Panc1 (cell line): ENCODE measurements around the gene LAMB2. TPM values are rescaled to one million over a fixed set of nuclear protein-coding genes. Genes with fewer than 3 reads are reported as not detected.
A peak's percentile ranks its signal among the peaks of the same experiment; 100 is the strongest.

Source experiments
- ATAC-seq: fragments of 200-7000 bp; cut with Tn5 transposase; 2 replicates; pipeline ENCODE4 v1.9.1; 2020; ENCODE audit warnings: mild to moderate bottlenecking, moderate library complexity
- BruUV-seq: library from RNA; stranded (reverse); fragments of 400-500 nt; replicated peaks from 2 replicates; lab custom pipeline; 2021; lab: Mats Ljungman, UMichigan
- CTCF ChIA-PET: fragments of 300-600 bp; sonication (Branson Sonifier 250); formaldehyde crosslinking; loops from one replicate; lab custom pipeline; 2022; ENCODE audit warnings: antibody characterized with exemption; lab: Charles Lee
- POLR2A ChIA-PET: fragments of 300-600 bp; sonication (Branson Sonifier 250); formaldehyde crosslinking; loops from one replicate; lab custom pipeline; 2022; ENCODE audit warnings: antibody characterized with exemption; lab: Charles Lee
- DNase-seq: peaks from one replicate; pipeline ENCODE4 v3.0.0-alpha.2; 2010; ENCODE audit warnings: low read depth, low spot score
- H3K27ac ChIP-seq: 2 replicates; pipeline ENCODE4 v1.5.1; 2011; ENCODE audit warnings: mild to moderate bottlenecking, low read length, inconsistent platforms
- H3K27me3 ChIP-seq: fragments of 200-500 bp; sonication (Bioruptor generic); 2 replicates; pipeline ENCODE4 v1.6.0; 2014; ENCODE audit warnings: low read length, inconsistent platforms; ENCODE audit not compliant: control insufficient read depth, insufficient read depth
- H3K36me3 ChIP-seq: fragments of 200-500 bp; sonication (Bioruptor generic); 2 replicates; pipeline ENCODE4 v1.5.1; 2014; ENCODE audit warnings: inconsistent platforms, mild to moderate bottlenecking, low read length, moderate library complexity; ENCODE audit not compliant: control insufficient read depth, insufficient read depth
- H3K4me1 ChIP-seq: 2 replicates; pipeline ENCODE4 v1.5.1; 2011; ENCODE audit warnings: inconsistent platforms, mild to moderate bottlenecking, low read length, moderate library complexity; ENCODE audit not compliant: control insufficient read depth, insufficient read depth
- H3K4me3 ChIP-seq, 2 experiments: 2 replicates each; pipeline ENCODE4 v1.5.1; 2011 to 2012; ENCODE audit warnings: low read depth in 2 of 2, low read length in 2 of 2, mild to moderate bottlenecking in 2 of 2, inconsistent platforms in 1 of 2, moderate library complexity in 1 of 2
- H3K9me3 ChIP-seq: fragments of 200-500 bp; sonication (Bioruptor generic); 2 replicates; pipeline ENCODE4 v1.5.1; 2014; ENCODE audit warnings: low read depth, mild to moderate bottlenecking, inconsistent platforms, low read length, moderate library complexity; ENCODE audit not compliant: control insufficient read depth, insufficient read depth
- POLR2AphosphoS5 ChIP-seq: IDR thresholded peaks from 2 replicates; pipeline ENCODE4 v1.6.1; 2012; ENCODE audit warnings: mild to moderate bottlenecking, low read depth, low read length, moderate library complexity
- SIN3A ChIP-seq: IDR thresholded peaks from 2 replicates; pipeline ENCODE4 v1.6.1; 2012; ENCODE audit warnings: low read depth, mild to moderate bottlenecking, low read length, moderate library complexity, borderline replicate concordance; ENCODE audit not compliant: insufficient read depth
- TCF7L2 ChIP-seq: IDR thresholded peaks from 2 replicates; pipeline ENCODE4 v1.6.1; 2011; ENCODE audit warnings: mild to moderate bottlenecking, low read depth, low read length, inconsistent platforms
- in situ Hi-C: cut with HindIII; loops from 2 replicates; pipeline ENCODE4 v1.10.0; 2016; ENCODE audit warnings: low sequenced_read_pairs, low pct_unique_long_range_greater_than_20kb
- intact Hi-C: fragments of 100-400 bp; cut with micrococcal nuclease; formaldehyde crosslinking; loops from one replicate; pipeline ENCODE4 v1.10.0; 2022; ENCODE audit not compliant: unreplicated experiment
- total RNA-seq: library from RNA; stranded (reverse); gene quantifications from one replicate; pipeline ENCODE4 v1.2.1, GENCODE V29; 2021; ENCODE audit not compliant: unreplicated experiment
- TF ChIP-seq, protein P1 (sequence below): fragments of 450-650 bp; IDR thresholded peaks from 2 replicates; pipeline ENCODE4 v1.5.1; 2017; ENCODE audit warnings: mild to moderate bottlenecking
- TF ChIP-seq, protein P2 (sequence below), 2 experiments: IDR thresholded peaks; 2 replicates each; pipeline ENCODE4 v1.6.1; 2011 to 2012; ENCODE audit warnings: low read depth in 2 of 2, control low read depth in 1 of 2, low read length in 1 of 2, mild to moderate bottlenecking in 1 of 2, moderate library complexity in 1 of 2; ENCODE audit not compliant: insufficient read depth in 1 of 2

The LAMB2 gene
- total RNA-seq, 1 experiment from 2014 or later: 189 TPM

DNA sequence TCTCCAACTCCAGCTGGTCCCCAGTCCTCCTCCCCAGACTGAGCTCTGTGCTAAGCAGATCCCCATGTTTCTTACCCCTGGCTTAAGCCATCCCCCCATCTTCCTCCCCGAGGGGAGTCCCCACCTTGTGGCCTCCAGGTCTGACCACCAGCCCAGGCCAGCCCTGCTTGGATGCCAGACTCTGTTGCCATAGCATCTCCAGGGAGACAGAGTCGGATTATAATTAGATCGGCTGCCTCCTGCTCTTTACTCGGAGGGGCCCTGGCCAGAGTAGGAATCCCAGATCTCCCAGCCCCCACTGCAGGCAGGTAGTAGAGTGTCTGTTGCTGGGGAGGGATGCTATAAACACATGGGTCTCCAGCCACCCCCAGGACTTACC lies 40.9 kb upstream of the LAMB2 start:
- ChIA-PET POLR2A (no interaction called here), CTCF (no interaction called here)
- H3K27me3 ChIP-seq: no peaks in the 10 kb centered on the region
- H3K27ac ChIP-seq: no peak overlapping the region
- ATAC-seq: no peak
- H3K4me1 ChIP-seq: peaks cover 6% of the 10 kb centered on the region
- no TSS peak for BruUV-seq
- H3K4me3 ChIP-seq: no peak overlapping the region
- no peaks in the 10 kb centered on the region; the same call in 1 of the 2 replicates for H3K36me3 ChIP-seq
- TF ChIP-seq, protein P1, sequence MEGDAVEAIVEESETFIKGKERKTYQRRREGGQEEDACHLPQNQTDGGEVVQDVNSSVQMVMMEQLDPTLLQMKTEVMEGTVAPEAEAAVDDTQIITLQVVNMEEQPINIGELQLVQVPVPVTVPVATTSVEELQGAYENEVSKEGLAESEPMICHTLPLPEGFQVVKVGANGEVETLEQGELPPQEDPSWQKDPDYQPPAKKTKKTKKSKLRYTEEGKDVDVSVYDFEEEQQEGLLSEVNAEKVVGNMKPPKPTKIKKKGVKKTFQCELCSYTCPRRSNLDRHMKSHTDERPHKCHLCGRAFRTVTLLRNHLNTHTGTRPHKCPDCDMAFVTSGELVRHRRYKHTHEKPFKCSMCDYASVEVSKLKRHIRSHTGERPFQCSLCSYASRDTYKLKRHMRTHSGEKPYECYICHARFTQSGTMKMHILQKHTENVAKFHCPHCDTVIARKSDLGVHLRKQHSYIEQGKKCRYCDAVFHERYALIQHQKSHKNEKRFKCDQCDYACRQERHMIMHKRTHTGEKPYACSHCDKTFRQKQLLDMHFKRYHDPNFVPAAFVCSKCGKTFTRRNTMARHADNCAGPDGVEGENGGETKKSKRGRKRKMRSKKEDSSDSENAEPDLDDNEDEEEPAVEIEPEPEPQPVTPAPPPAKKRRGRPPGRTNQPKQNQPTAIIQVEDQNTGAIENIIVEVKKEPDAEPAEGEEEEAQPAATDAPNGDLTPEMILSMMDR: no peak
- TF ChIP-seq POLR2AphosphoS5: no peak
- no peak for TF ChIP-seq SIN3A
- TF ChIP-seq TCF7L2: no peak
- no peaks in the 10 kb centered on the region for H3K9me3 ChIP-seq
- DNase-seq: no peak
- in situ Hi-C loops (no loop called here), intact Hi-C loops (no loop called here)

DNA sequence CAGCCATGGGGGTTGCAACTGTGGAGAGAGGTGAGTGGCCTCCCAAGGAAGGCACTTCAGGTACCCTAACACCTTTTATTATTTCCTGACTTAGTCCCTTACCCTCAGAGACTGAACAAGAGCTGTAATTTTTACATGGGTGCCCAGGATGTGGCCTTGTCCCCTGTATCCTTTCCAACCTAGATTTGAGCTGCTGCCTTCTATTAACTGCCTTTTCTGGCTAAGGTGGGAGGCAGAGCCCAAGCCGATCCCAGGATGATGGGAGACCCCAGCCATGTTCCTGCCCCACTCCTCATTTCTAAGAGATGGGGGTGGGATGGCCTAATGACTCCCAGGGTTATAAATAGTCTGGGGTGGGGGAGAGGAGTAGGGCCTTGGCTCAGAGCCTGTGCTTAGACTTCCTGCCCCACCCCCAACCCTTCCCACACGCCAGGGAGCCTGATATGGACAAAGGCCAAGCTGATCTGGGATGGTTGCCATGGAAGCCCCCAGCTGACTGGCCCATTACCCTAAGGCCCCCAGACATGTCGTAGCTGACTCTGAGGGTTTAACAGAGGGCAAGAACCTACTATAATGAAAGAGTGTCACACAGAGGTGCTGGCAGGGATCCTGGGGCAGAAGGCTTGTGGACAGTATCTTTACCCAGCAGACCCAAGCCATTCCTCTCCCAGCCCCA lies 40.4 kb upstream of the LAMB2 start:
- Histone ChIP-seq H3K36me3 (no peaks in the 10 kb centered on the region; the same call in 1 of the 2 replicates), H3K4me1 (peaks cover 6% of the 10 kb centered on the region), H3K27ac (no peak overlapping the region), H3K27me3 (no peaks in the 10 kb centered on the region), H3K4me3 (no peak overlapping the region), H3K9me3 (no peaks in the 10 kb centered on the region)
- BruUV-seq: no TSS peak
- intact Hi-C loops: no loop called here
- in situ Hi-C loops: no loop called here
- DNase-seq (no peak), ATAC-seq (no peak)
- TF ChIP-seq, protein P2, sequence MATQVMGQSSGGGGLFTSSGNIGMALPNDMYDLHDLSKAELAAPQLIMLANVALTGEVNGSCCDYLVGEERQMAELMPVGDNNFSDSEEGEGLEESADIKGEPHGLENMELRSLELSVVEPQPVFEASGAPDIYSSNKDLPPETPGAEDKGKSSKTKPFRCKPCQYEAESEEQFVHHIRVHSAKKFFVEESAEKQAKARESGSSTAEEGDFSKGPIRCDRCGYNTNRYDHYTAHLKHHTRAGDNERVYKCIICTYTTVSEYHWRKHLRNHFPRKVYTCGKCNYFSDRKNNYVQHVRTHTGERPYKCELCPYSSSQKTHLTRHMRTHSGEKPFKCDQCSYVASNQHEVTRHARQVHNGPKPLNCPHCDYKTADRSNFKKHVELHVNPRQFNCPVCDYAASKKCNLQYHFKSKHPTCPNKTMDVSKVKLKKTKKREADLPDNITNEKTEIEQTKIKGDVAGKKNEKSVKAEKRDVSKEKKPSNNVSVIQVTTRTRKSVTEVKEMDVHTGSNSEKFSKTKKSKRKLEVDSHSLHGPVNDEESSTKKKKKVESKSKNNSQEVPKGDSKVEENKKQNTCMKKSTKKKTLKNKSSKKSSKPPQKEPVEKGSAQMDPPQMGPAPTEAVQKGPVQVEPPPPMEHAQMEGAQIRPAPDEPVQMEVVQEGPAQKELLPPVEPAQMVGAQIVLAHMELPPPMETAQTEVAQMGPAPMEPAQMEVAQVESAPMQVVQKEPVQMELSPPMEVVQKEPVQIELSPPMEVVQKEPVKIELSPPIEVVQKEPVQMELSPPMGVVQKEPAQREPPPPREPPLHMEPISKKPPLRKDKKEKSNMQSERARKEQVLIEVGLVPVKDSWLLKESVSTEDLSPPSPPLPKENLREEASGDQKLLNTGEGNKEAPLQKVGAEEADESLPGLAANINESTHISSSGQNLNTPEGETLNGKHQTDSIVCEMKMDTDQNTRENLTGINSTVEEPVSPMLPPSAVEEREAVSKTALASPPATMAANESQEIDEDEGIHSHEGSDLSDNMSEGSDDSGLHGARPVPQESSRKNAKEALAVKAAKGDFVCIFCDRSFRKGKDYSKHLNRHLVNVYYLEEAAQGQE (IDR thresholded peaks at IDR 0.05; ENCODE audit: insufficient read depth in 1 of 2, low read depth in 2 of 2, low read length in 1 of 2): no peak
- TF ChIP-seq TCF7L2: no peak
- ChIA-PET CTCF (no interaction called here), POLR2A (no interaction called here)

DNA sequence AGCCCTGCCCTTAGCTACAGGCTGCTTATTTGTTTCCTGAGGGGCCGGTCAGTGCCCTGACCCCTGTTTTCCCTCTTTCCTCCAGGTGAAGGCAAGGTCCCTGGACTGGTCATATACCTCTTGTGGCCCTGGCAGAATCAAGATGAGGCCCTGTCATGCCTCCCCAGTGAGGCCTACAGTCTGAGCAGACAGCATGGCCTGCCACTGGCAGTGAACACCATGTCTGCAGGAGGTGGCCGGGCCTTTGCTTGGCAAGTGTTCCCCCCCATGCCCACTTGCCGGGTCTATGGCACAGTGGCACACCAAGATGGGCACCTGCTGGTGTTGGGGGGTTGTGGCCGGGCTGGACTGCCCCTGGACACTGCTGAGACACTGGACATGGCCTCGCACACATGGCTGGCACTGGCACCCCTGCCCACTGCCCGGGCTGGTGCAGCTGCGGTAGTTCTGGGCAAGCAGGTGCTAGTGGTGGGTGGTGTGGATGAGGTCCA lies 39.7 kb upstream of the LAMB2 start:
- TF ChIP-seq, protein P2 (IDR thresholded peaks at IDR 0.05; ENCODE audit: insufficient read depth in 1 of 2, low read depth in 2 of 2, low read length in 1 of 2): no peak
- TF ChIP-seq SIN3A (no peak), POLR2AphosphoS5 (no peak), TCF7L2 (no peak)
- no peaks in the 10 kb centered on the region for H3K27me3 ChIP-seq
- in situ Hi-C loops (no loop called here), intact Hi-C loops (no loop called here)
- H3K27ac ChIP-seq: no peak overlapping the region
- no peaks in the 10 kb centered on the region for H3K9me3 ChIP-seq
- POLR2A ChIA-PET: no interaction called here
- CTCF ChIA-PET: no interaction called here
- peaks cover 6% of the 10 kb centered on the region for H3K4me1 ChIP-seq
- DNase-seq (no peak), ATAC-seq (no peak)
- peak overlapping the region in 1 of 2 experiments; percentile 57; a peak in 2 of 4 replicates for H3K4me3 ChIP-seq
- no TSS peak for BruUV-seq
- H3K36me3 ChIP-seq: no peaks in the 10 kb centered on the region; the same call in 1 of the 2 replicates
